Activated CD8-positive, alpha-beta memory T cell treated with anti-CD3 and anti-CD28 coated beads, Interleukin-2, amount 10 ng/mL, durations not matched to agents 7 days and 5 days (primary cell): ENCODE data around the gene CPLX4. TPM values are rescaled to one million over a fixed set of nuclear protein-coding genes. Genes with fewer than 3 reads are reported as not detected.

Source experiments
- ATAC-seq: fragments of 150-1000 bp; cut with Tn5 transposase; one replicate; pipeline ENCODE4 v1.10.0; 2021; ENCODE audit warnings: moderate library complexity
- CTCF ChIA-PET: fragments of 350-600 bp; sonication (Branson Sonifier 250); formaldehyde crosslinking; loops from one replicate; lab custom pipeline; 2021; ENCODE audit warnings: antibody characterized with exemption; lab: Charles Lee
- DNase-seq: peaks from one replicate; pipeline ENCODE4 v3.0.0-alpha.2; 2020
- H3K27ac Mint-ChIP-seq: one replicate; pipeline ENCODE4 v1.8.0; 2021; ENCODE audit warnings: mild to moderate bottlenecking, mixed read lengths
- H3K27me3 Mint-ChIP-seq: one replicate; pipeline ENCODE4 v1.8.0; 2021; ENCODE audit warnings: mixed read lengths
- H3K36me3 Mint-ChIP-seq: one replicate; pipeline ENCODE4 v1.8.0; 2021; ENCODE audit warnings: mild to moderate bottlenecking, mixed read lengths
- H3K4me1 Mint-ChIP-seq: one replicate; pipeline ENCODE4 v1.8.0; 2021; ENCODE audit warnings: mixed read lengths
- H3K4me3 Mint-ChIP-seq: one replicate; pipeline ENCODE4 v1.8.0; 2021; ENCODE audit warnings: mild to moderate bottlenecking, moderate library complexity, mixed read lengths
- H3K9me3 Mint-ChIP-seq: one replicate; pipeline ENCODE4 v1.8.0; 2022; ENCODE audit warnings: low read depth, mixed read lengths
- total RNA-seq, 2 experiments: library from RNA; stranded (reverse); gene quantifications; one replicate each; pipeline ENCODE4 v1.2.3, GENCODE V29; 2021

The CPLX4 gene
- total RNA-seq, 2 experiments from 2014 or later, result not detected

DNA sequence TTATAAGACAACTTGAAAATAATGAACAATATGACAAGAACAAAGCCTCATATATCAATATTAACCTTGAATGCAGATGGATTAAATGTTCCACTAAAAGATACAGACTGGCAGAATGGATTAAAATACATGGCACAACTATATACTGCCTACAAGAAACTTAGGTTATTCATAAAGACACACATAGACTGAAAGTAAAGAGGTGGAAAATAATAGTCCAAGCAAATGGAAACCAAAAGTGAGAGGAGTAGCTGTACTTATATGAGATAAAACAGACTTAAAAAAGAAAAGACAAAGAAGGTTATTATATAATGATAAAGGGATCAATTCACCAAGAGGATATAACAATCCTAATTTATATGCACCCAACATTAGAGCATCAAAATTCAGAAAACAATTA lies 22.4 kb upstream of the CPLX4 start:
- peak; percentile 53 for ATAC-seq
- H3K27ac Mint-ChIP-seq, result peak overlapping the region; percentile 11

DNA sequence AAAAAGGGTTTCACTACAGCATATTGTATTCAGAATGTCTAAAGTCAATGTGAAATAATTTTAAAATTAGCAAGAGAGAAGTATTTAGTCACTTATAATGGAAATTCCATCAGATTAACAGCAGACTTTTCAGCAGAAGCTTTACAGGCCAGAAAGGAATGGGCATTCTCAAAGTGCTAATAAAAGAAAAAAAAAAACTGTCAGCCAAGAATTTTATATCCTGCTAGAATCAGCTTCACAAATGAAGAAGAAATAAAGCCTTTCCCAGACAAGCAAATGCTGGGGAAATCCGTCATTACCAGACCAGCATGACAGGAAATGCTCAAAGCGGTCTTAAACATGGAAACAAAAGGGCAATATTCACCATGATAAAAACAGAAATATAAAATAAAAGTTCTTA lies 21.9 kb upstream of the CPLX4 start:
- ATAC-seq (no peak), DNase-seq (no peak)
- Mint-ChIP-seq H3K27me3 (no peaks in the 10 kb centered on the region), H3K4me1 (peaks cover 28% of the 10 kb centered on the region), H3K4me3 (no peak overlapping the region), H3K9me3 (peaks cover 5% of the 10 kb centered on the region), H3K27ac (no peak overlapping the region), H3K36me3 (peaks cover 88% of the 10 kb centered on the region)
- CTCF ChIA-PET, result interaction anchor here (0.6 to 1.0 kb wide), 3 partner anchors 19 to 42 kb away, joined by 3 read pairs; no protein-coding TSS in a partner anchor

More for the DNA sequence above, 22.4 kb upstream of the CPLX4 start:
- DNase-seq, result no peak
- H3K4me3 Mint-ChIP-seq, result peak overlapping the region; percentile 4
- H3K9me3 Mint-ChIP-seq, result peaks cover 5% of the 10 kb centered on the region
- no peaks in the 10 kb centered on the region for H3K27me3 Mint-ChIP-seq
- peaks cover 88% of the 10 kb centered on the region for H3K36me3 Mint-ChIP-seq
- CTCF ChIA-PET, result interaction anchor here (1.0 kb wide), 1 partner anchor 38 kb away, joined by 3 read pairs; no protein-coding TSS in a partner anchor
- peaks cover 28% of the 10 kb centered on the region for H3K4me1 Mint-ChIP-seq

DNA sequence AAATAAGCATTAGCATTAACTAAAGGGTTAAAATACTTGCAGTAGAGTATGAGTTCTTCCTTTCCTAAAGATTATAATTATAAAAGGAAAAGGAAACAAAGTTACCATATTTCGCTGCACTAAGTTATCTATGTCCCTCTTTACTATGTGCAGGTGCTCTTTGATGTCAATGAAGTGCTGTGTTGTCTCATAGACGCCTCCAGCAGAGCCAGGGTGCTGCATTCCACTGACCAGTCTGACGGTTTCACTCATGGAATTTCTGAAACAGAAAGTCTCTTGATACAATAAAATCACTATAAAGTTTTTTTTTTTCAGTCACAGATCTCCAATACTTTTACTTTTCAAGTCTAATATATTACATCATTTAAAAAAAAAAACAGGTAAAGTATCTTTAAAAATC lies 14.5 kb upstream of the CPLX4 start:
- H3K4me3 Mint-ChIP-seq, result no peak overlapping the region
- H3K4me1 Mint-ChIP-seq, result no peaks in the 10 kb centered on the region
- H3K27ac Mint-ChIP-seq, result no peak overlapping the region
- no peaks in the 10 kb centered on the region for H3K9me3 Mint-ChIP-seq
- CTCF ChIA-PET, result no interaction called here
- H3K36me3 Mint-ChIP-seq, result peaks cover 52% of the 10 kb centered on the region
- ATAC-seq, result no peak
- H3K27me3 Mint-ChIP-seq, result no peaks in the 10 kb centered on the region
- DNase-seq, result no peak

DNA sequence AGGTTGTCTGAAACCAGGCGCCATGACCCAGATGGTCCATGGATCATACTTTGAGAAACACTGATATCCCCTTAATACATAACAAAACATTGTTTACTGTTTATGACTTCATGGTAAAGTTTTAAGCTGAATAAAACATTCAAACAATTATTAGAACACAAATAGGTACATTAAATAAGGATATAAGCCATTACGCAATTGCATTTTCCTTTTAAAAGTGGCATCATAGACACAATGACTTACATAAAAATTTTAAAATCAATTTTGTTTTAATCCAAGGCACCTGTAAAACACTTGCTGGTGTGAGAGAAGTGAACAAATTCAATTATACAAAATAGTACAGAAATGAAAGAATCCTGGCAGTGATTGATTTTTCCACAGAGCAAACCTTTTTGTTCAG lies 10.2 kb upstream of the CPLX4 start:
- Mint-ChIP-seq H3K4me1 (no peaks in the 10 kb centered on the region), H3K36me3 (peaks cover 45% of the 10 kb centered on the region), H3K27ac (no peak overlapping the region), H3K9me3 (no peaks in the 10 kb centered on the region), H3K27me3 (no peaks in the 10 kb centered on the region), H3K4me3 (no peak overlapping the region)
- DNase-seq (no peak), ATAC-seq (no peak)
- CTCF ChIA-PET, result interaction anchor here (1.0 kb wide), 1 partner anchor 20 kb away, joined by 4 read pairs; no protein-coding TSS in a partner anchor

DNA sequence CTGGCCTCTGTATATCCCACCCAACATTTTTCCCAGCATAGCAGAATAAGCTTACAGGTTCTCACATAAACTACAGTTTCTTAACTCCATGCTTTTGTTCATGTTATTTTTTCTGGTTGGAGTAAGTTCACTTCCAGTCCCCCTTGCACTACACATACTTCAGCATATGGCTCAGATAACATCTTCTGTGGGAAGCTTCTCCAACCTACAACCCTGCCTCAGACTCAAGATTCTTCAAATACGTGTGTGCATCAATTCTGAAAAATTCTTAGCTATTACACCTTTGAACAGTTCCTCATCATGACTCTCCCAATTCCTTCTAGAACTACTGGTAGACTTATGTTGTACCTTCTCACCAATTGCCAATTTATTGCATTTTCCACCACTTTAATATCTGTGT lies 7.5 kb upstream of the CPLX4 start:
- ATAC-seq (no peak), DNase-seq (no peak)
- no peaks in the 10 kb centered on the region for H3K9me3 Mint-ChIP-seq
- H3K27me3 Mint-ChIP-seq, result peaks cover under 1% of the 10 kb centered on the region
- H3K27ac Mint-ChIP-seq, result no peak overlapping the region
- H3K36me3 Mint-ChIP-seq, result peaks cover 33% of the 10 kb centered on the region
- H3K4me1 Mint-ChIP-seq, result no peaks in the 10 kb centered on the region
- H3K4me3 Mint-ChIP-seq, result no peak overlapping the region
- CTCF ChIA-PET, result interaction anchor here (0.6 to 1.7 kb wide), 4 partner anchors 8 to 18 kb away, joined by 3 to 6 read pairs (median 3); no protein-coding TSS in a partner anchor

DNA sequence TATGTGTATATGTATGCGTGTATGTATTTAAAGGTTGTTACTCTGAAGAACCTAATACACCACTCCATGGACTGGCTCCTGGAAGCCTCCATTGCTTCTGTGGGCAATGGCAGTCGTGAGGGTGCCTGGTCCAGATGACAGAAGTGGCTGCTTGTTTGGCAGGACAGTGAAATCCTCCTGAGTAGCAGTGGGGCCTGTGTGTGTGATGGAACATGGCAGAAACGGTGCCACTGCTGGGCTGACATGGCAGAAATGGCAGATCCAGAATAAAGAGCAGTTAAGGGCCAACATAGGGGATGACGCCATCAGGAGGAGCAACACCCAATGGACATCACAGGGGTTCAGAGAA lies 6.1 kb upstream of the CPLX4 start:
- Mint-ChIP-seq H3K27me3 (peaks cover 3% of the 10 kb centered on the region), H3K4me1 (no peaks in the 10 kb centered on the region), H3K9me3 (no peaks in the 10 kb centered on the region), H3K36me3 (peaks cover 30% of the 10 kb centered on the region), H3K4me3 (no peak overlapping the region), H3K27ac (no peak overlapping the region)
- CTCF ChIA-PET, result no interaction called here
- ATAC-seq, result no peak
- DNase-seq, result no peak

DNA sequence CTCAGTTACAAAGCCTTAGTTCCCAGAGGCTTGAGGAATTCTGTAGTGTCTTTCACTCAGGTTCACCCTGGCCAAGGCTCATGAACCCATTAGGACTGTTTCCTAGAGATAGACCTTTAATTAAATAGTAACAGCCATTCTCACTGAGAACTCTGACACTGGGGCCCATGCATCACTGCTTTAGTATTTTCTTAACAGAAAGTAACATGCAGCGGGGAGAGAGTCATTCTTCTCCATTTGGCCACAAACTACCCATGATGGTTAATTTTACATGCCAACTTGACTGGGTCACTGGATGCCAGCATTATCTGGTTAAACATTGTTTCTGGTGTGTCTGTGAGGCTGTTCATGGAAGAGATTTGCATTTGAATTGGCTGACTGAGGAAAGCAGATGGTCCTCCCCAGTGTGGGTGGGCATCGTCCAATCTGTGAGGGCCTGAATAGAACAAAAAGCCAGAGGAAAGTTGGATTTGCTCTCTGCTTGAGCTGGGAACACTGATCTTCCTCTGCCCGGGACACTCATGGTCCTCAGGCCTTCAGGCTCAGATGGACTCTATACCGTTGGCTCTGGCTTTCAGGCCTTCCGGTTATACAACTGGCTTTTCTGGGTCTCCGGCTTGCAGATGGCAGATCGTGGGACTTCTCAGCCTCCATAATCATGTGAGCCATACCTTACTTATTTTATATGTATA lies 5.6 kb upstream of the CPLX4 start:
- no peak overlapping the region for H3K27ac Mint-ChIP-seq
- no peaks in the 10 kb centered on the region for H3K9me3 Mint-ChIP-seq
- CTCF ChIA-PET, result no interaction called here
- H3K4me1 Mint-ChIP-seq, result no peaks in the 10 kb centered on the region
- no peak for DNase-seq
- no peak overlapping the region for H3K4me3 Mint-ChIP-seq
- no peak for ATAC-seq
- H3K36me3 Mint-ChIP-seq, result peaks cover 29% of the 10 kb centered on the region
- H3K27me3 Mint-ChIP-seq, result peaks cover 6% of the 10 kb centered on the region

DNA sequence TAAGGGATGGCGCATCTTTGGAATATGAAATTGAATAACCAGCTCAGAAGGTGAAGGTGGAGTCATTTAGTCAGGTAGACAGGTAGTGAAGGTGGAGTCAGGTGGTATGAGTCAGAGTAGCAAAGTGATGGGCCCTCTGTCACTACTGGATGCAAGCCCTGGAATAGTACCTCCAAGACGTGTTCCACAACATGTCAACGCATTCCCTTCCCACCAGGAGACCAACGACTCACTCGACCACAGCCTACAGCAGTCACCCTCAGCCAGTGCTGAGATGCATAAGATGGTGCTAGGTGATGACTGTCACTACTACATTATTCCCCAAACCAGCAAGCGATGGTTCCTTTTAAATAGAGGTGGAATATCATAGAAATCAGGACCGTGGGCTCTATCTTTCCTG lies 6.8 kb downstream of the CPLX4 start:
- Mint-ChIP-seq H3K4me3 (no peak overlapping the region), H3K27me3 (peaks cover 53% of the 10 kb centered on the region)

DNA sequence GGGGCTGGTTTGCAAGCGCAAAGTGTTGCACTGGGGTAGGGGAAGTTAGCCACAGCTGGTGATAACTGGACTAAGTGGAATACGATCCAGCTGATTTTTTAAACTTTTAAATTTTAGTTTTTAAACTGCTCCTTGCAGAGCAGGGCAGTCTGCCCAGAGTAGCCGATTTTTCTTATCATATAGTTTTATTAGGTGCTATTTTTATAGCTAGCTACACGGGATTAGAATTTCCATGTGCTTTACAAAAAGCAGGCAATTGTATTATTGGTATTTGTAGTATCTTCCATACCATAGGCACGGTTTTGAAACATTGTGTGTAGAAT lies 9.6 kb downstream of the CPLX4 start:
- Mint-ChIP-seq H3K4me1 (no peaks in the 10 kb centered on the region), H3K36me3 (no peaks in the 10 kb centered on the region), H3K4me3 (peak overlapping the region; percentile 43), H3K9me3 (no peaks in the 10 kb centered on the region), H3K27ac (no peak overlapping the region), H3K27me3 (peaks cover 58% of the 10 kb centered on the region)
- CTCF ChIA-PET, result interaction anchor here (0.7 to 5.2 kb wide), 10 partner anchors 9 to 388 kb away, joined by 3 to 117 read pairs (median 4); partner anchors contain the start of genes CCBE1 and LMAN1
- ATAC-seq (no peak), DNase-seq (no peak)

More for the DNA sequence above, 6.8 kb downstream of the CPLX4 start:
- DNase-seq, result no peak
- CTCF ChIA-PET, result interaction anchor here (5.2 kb wide), 1 partner anchor 89 kb away, joined by 117 read pairs; no protein-coding TSS in a partner anchor
- Mint-ChIP-seq H3K9me3 (no peaks in the 10 kb centered on the region), H3K4me1 (no peaks in the 10 kb centered on the region), H3K27ac (no peak overlapping the region), H3K36me3 (no peaks in the 10 kb centered on the region)
- no peak for ATAC-seq

DNA sequence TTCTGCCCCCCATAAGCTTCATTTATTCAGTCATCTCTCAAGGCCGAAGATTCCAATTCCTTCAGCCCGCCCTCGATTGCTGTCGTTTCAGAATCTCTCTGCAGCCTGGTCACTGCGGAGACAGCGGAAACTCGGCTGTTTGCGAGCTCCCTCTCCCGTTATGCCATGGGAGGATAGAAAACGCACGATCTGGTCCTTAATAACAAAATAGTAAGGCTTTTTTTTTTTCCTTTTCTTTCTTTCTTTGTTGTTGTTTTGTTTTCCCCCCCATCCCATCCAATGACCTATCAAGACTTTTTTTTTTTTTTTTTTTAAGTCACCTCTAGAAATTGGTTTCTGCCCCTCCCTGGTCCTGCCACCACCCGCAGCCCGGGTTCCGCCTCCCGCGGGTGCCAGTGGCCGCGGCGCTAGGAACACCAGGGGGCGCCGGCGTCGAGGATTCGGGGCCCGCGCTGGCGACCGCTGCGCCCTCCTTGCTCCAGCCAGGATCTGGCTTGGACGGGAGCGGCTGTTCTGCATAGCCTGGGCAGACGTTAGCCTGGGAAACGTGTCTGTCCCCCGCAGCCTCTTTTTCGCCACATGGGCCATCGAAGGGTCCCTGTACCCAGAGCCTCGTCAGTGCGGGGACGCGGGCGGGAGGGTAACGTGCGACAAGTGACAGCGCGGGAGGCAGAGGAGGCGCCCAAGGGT lies 10.1 kb downstream of the CPLX4 start:
- CTCF ChIA-PET, result interaction anchor here (0.7 to 5.2 kb wide), 24 partner anchors 9 to 1228 kb away, joined by 3 to 117 read pairs (median 4); partner anchors contain the start of gene LMAN1
- Mint-ChIP-seq H3K4me3 (peak overlapping the region; percentile 43), H3K9me3 (no peaks in the 10 kb centered on the region), H3K27me3 (peaks cover 61% of the 10 kb centered on the region), H3K4me1 (no peaks in the 10 kb centered on the region), H3K36me3 (no peaks in the 10 kb centered on the region), H3K27ac (no peak overlapping the region)
- DNase-seq (peak; percentile 69), ATAC-seq (peak; percentile 96)

DNA sequence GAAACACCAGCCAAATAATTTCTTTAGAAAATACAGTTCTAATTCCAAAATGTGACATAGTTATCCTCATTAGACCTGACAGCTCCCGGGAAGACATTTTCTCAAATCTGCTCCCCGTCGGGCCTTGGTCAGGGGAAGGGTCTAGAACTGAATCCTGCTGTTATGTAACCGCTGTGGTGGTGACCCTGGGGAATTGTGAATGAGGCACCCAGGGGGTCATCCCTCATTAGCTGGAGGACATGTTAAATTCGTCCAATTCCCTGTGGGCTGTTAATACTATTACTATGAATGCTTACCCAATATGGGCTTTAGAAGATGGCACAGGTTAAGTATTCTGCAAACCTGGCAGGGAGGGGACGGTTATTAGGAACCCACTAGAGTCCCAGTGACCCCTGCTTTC lies 11.8 kb downstream of the CPLX4 start:
- H3K27ac Mint-ChIP-seq, result no peak overlapping the region
- no peak overlapping the region for H3K4me3 Mint-ChIP-seq
- no peaks in the 10 kb centered on the region for H3K9me3 Mint-ChIP-seq
- CTCF ChIA-PET, result no interaction called here
- peaks cover 64% of the 10 kb centered on the region for H3K27me3 Mint-ChIP-seq
- ATAC-seq (no peak), DNase-seq (no peak)
- H3K36me3 Mint-ChIP-seq, result no peaks in the 10 kb centered on the region
- no peaks in the 10 kb centered on the region for H3K4me1 Mint-ChIP-seq

DNA sequence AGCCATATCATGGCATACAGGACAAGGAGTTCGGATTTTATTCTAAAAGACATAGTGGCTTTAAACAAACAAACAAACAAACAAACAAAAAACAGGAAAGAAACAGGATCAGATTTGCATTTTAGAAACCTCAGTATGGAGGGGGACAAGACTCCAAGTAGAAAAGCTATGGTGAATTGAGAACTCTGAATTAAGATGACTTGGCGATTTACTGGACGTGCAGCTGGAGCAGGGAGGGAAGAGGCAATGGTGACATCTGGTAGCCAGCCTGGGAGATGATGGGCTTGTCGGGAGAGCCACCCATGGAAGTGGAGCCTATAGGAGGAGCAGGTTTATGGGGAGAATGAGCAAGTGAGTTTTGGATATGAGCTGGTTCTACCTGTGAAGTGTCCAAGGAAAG lies 13.2 kb downstream of the CPLX4 start:
- CTCF ChIA-PET, result no interaction called here
- DNase-seq, result no peak
- H3K27me3 Mint-ChIP-seq, result peaks cover 53% of the 10 kb centered on the region
- peaks cover 8% of the 10 kb centered on the region for H3K4me1 Mint-ChIP-seq
- H3K36me3 Mint-ChIP-seq, result no peaks in the 10 kb centered on the region
- no peak overlapping the region for H3K27ac Mint-ChIP-seq
- H3K4me3 Mint-ChIP-seq, result no peak overlapping the region
- no peaks in the 10 kb centered on the region for H3K9me3 Mint-ChIP-seq
- ATAC-seq, result no peak

DNA sequence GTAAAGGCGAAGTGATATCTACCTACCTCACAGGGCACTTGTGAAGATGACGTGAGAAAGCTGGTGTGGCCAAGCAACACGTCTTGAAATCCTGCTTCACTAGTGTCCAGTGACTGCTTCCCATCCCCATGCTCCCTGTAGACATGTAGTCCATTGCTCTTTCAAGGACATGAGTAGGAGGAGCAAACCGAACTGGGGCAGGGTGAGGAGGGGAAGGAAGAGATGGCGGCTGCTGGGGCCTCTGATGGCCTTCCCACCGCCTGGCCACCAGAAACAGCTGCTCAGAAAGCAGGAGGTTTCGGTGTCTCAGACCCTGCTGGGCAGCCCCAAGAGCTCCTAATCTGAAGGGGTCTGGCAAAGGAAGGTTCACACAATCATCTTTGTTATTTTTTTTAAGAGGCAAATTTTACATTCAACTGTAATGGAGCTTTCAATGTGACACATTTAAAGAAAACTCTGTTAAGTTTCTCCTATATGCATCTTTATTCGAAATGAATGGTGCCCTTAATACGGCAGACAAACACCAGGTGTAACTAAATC lies 14.7 kb downstream of the CPLX4 start:
- peaks cover 8% of the 10 kb centered on the region for H3K4me1 Mint-ChIP-seq
- CTCF ChIA-PET, result interaction anchor here (1.0 to 4.4 kb wide), 2 partner anchors 37 to 99 kb away, joined by 3 to 25 read pairs; no protein-coding TSS in a partner anchor
- H3K27ac Mint-ChIP-seq, result no peak overlapping the region

More for the DNA sequence above, 14.7 kb downstream of the CPLX4 start:
- ATAC-seq, result no peak
- no peaks in the 10 kb centered on the region for H3K9me3 Mint-ChIP-seq
- H3K4me3 Mint-ChIP-seq, result no peak overlapping the region
- DNase-seq, result no peak
- no peaks in the 10 kb centered on the region for H3K36me3 Mint-ChIP-seq
- peaks cover 51% of the 10 kb centered on the region for H3K27me3 Mint-ChIP-seq
